RWPE1 (cell line): ENCODE data around the gene RBM26.

Source experiments
- CTCF ChIA-PET: fragments of 350-600 bp; sonication (Branson Sonifier 250); formaldehyde crosslinking; extraction: SDS; loops from one replicate; lab custom pipeline; 2021; lab: Yijun Ruan, JAX
- POLR2A ChIA-PET: fragments of 400-600 bp; formaldehyde crosslinking; extraction: SDS; loops from one replicate; lab custom pipeline; 2020; ENCODE audit warnings: antibody characterized with exemption; ENCODE audit not compliant: low non-redundant PET; lab: Yijun Ruan, JAX
- DNase-seq: peaks from one replicate; pipeline ENCODE4 v3.0.0; 2012; ENCODE audit warnings: low spot score
- H3K27ac ChIP-seq: fragments of 450-650 bp; 2 replicates; pipeline ENCODE4 v1.5.1; 2017
- CTCF ChIP-seq: fragments of 450-650 bp; conservative IDR thresholded peaks from 2 replicates; pipeline ENCODE4 v1.5.1; 2017; ENCODE audit warnings: low read depth, mild to moderate bottlenecking

Gene RBM26

GRCh38 chr13:79290595-79291244 is 115.3 kb downstream of the RBM26 start:
- no peak overlapping the region for H3K27ac ChIP-seq
- DNase-seq = no peak
- POLR2A ChIA-PET = no interaction called here
- CTCF ChIA-PET = no interaction called here
- TF ChIP-seq CTCF = no peak

- POLR2A ChIA-PET = no interaction called here
Measured at GRCh38 chr13:79289571-79289970, 116.5 kb downstream of the RBM26 start.

GRCh38 chr13:79287939-79288795 is 117.9 kb downstream of the RBM26 start:
- POLR2A ChIA-PET = no interaction called here
- H3K27ac ChIP-seq = no peak overlapping the region
- CTCF ChIA-PET = no interaction called here
- no peak for TF ChIP-seq CTCF
- DNase-seq = no peak

More at GRCh38 chr13:79289571-79289970, 116.5 kb downstream of the RBM26 start:
- TF ChIP-seq CTCF = no peak
- no peak overlapping the region for H3K27ac ChIP-seq
- no peak for DNase-seq
- CTCF ChIA-PET = interaction anchor here (0.6 kb wide), 1 partner anchor 82 kb away, joined by 3 read pairs; no protein-coding TSS in a partner anchor

GRCh38 chr13:79285159-79285558 is 120.9 kb downstream of the RBM26 start:
- POLR2A ChIA-PET = no interaction called here

GRCh38 chr13:79283742-79284141 is 122.3 kb downstream of the RBM26 start:
- TF ChIP-seq CTCF = no peak
- CTCF ChIA-PET = interaction anchor here (0.6 kb wide), 1 partner anchor 217 kb away, joined by 3 read pairs; no protein-coding TSS in a partner anchor
- no peak overlapping the region for H3K27ac ChIP-seq

More at GRCh38 chr13:79285159-79285558, 120.9 kb downstream of the RBM26 start:
- no peak for TF ChIP-seq CTCF
- DNase-seq = no peak
- H3K27ac ChIP-seq = no peak overlapping the region
- CTCF ChIA-PET = no interaction called here

GRCh38 chr13:79282976-79283375 is 123.1 kb downstream of the RBM26 start:
- peak; percentile 54 for DNase-seq
- TF ChIP-seq CTCF = no peak
- POLR2A ChIA-PET = no interaction called here
- no peak overlapping the region for H3K27ac ChIP-seq
- CTCF ChIA-PET = interaction anchor here (0.6 kb wide), 1 partner anchor 216 kb away, joined by 3 read pairs; no protein-coding TSS in a partner anchor

More at GRCh38 chr13:79283742-79284141, 122.3 kb downstream of the RBM26 start:
- DNase-seq = no peak
- POLR2A ChIA-PET = interaction anchor here (0.6 kb wide), 1 partner anchor 188 kb away, joined by 4 read pairs; no protein-coding TSS in a partner anchor
